Testis (tissue), 2 donors: ENCODE data around the gene ANXA8.

ENCODE experiments used
- CTCF ChIP-seq, 3 experiments: fragments of 450-650 bp in 2 of 3; fragments of 200-600 bp in 1 of 3; sonication (generic) in 1 of 3; IDR thresholded peaks; one replicate each; pipeline ENCODE4 v1.5.1; 2016 to 2019; ENCODE audit warnings: antibody characterized with exemption in 3 of 3, mild to moderate bottlenecking in 2 of 3, moderate library complexity in 1 of 3
- POLR2A ChIP-seq: fragments of 450-650 bp; IDR thresholded peaks from one replicate; pipeline ENCODE4 v1.6.1; 2017; ENCODE audit warnings: antibody characterized with exemption, mild to moderate bottlenecking, moderate library complexity

- no peak for TF ChIP-seq CTCF (IDR thresholded peaks at IDR 0.05)
- TF ChIP-seq POLR2A: no peak
These were observed 26.1 kb downstream of the ANXA8 start for GRCh38 chr10:47457826-47458225.
